SKM-1 treated with dmso at 0.1 percent for 144 hours (cell line): ENCODE results near the gene TMUB1.

Experiments
- DNase-seq: peaks from one replicate; lab custom pipeline; 2025; ENCODE audit not compliant: unreplicated experiment; lab: John Stamatoyannopoulos, UW

TMUB1 gene

DNA sequence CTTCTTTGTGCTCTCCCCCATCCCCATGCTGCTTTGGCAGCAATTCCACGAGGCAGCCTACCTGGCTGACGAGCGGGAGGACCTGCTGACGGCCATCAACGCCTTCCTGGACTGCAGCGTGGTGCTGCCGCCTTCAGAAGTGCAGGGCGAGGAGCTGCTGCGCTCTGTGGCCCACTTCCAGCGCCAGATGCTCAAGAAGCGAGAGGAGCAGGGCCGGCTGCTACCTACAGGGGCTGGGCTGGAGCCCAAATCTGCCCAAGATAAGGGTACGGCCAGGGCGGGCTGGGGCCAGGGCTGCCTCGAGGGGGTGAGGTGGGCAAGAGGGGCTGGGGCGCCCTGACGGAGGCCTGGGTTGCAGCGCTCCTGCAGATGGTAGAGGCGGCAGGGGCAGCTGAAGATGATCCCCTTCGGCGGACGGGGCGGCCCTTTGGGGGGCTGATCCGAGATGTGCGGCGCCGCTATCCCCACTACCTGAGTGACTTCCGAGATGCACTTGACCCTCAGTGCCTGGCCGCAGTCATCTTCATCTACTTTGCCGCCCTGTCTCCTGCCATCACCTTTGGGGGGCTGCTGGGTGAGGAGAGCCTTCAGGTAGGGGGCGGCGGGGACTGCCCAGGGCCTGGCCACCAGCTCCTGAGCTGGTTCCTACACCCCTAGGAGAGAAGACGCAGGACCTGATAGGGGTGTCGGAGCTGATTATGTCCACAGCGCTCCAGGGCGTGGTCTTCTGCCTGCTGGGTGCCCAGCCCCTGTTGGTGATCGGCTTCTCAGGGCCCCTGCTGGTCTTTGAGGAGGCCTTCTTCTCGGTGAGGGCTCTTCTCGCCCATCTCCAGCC, 12.0 kb downstream of the TMUB1 start:
- DNase-seq = no peak

DNA sequence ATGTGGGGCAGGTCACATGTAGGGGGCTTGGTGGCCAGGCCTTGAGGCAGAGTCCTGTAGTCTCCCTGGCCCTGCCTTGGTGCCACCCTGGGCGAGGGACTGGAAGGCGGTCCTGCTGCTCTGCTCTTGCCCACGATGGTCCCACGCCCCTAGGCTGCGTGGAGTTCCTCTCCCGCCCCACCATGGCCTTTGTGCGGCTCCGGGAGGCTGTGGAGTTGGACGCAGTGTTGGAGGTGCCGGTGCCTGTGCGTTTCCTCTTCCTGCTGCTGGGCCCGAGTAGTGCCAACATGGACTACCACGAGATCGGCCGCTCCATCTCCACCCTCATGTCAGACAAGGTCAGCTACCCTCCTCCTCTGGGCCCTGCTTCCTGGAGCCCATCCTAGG, 12.7 kb downstream of the TMUB1 start:
- no peak for DNase-seq

DNA sequence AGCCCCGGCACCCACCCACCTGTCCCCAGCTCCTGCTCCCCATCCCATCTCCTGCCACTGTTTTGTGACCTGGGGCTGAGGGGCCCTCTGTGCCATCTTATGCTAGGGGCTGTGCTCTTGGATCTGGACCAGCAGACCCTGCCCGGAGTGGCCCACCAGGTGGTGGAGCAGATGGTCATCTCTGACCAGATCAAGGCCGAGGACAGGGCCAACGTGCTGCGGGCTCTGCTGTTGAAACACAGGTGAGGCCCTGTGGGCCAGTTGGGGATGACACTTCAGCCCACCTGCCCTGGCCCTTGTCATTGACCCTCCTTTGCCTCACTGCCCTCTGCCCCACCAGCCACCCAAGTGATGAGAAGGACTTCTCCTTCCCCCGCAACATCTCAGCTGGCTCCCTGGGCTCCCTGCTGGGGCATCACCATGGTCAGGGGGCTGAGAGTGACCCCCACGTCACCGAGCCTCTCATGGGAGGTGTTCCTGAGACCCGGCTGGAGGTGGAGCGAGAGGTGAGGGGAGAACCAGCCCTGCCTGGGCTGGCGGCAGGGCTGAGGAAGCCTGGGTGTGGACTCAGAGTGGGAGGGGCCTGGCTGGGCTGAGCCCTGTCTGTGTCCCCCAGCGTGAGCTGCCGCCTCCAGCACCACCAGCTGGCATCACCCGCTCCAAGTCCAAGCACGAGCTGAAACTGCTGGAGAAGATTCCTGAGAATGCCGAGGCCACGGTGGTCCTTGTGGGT, 13.3 kb downstream of the TMUB1 start:
- no peak for DNase-seq

DNA sequence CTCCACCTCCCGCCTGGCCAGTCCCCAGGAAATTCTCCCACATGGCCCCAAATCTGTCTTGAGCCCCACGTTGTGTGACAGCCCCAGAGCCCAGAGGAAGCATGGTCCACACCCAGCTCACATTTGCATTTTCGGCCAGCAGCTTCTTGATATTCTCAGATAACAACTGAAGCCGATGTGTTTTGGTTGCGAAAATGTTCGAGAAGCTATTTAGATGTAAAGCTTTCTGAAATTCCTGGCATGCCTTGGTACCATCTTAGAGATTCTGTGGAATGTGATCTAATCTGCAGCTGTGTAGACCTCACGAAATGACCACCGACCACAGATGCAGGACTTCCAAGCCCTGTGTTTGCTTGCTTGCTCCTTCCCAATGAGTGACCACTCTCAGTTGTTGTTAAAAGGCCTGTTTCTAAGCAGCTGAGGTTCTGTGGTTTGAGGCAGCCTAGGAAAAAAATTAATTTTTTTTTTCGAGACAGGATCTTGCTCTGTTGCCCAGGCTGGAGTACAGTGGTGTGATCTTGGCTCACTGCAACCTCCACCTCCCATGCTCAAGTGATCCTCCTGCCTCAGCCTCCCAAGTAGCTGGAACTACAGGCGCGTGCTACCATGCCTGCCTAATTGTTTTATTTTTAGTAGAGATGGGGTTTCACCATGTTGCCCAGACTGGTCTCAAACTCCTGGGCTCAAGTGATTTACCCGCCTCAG, 15.1 kb downstream of the TMUB1 start:
- DNase-seq = no peak

DNA sequence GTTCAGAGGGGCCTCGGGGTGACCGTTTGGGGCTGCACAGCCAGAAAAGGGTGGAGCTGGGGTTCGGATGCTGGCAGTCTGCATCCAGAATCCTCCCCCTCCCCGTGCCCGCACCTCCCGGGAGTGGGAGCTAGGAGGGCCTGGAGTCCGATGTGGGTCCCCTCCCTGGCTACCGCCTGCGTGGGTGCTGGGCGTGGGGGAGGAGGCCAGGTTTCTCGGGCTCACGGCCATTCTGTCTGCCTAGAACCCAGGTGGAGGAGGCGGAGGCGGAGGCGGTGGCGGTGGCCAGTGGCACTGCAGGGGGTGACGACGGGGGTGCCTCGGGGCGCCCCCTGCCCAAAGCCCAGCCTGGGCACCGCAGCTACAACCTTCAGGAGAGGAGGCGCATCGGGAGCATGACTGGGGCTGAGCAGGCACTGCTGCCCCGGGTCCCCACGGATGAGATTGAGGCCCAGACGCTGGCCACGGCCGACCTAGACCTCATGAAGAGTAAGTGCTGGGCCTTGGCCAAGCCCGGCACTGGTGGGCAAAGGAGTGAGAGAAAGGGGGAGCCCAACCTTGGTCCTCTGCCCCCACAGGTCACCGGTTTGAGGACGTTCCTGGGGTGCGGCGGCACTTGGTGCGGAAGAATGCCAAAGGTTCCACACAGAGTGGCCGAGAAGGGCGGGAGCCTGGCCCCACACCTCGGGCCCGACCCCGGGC, 16.9 kb downstream of the TMUB1 start:
- DNase-seq = no peak

DNA sequence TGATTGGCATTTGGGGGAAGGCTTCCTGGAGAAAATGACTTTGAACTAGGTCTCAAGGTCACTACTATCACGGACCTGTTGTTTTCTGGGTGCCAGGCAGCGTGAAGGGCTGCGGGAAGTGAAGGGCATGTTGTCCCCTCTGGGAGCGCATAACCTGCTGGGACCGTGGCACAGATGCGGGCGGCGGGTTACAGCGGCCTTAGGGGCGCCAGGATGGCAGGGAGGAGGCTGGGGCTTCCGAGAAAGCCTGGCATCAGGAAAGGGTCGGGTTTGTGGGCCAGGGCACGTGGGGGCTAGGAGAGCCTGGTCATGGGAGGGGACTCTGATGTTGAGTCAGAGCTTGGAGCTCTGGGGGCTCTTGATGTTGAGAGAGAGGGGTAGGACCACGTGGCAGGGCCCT, 17.8 kb downstream of the TMUB1 start:
- no peak for DNase-seq

DNA sequence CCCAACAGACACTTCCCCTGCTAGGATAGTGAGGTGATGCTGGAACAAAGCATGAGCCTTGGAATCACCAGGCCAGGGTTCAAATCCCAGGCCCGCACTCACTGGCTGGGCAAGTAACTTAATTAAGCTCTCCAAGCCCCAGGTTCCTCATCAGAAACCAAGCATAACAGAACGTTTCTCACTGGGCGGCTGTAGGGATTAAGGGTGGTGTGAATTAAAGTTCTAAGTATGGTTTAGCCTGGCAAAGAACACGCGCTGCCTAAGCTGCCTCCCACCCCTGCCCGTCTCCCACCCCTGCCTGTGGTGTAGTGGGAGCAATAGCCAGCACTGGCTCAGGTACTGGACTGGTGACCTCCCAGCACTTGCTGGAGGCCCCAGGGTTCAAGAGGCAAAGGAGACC, 18.3 kb downstream of the TMUB1 start:
- no peak for DNase-seq

DNA sequence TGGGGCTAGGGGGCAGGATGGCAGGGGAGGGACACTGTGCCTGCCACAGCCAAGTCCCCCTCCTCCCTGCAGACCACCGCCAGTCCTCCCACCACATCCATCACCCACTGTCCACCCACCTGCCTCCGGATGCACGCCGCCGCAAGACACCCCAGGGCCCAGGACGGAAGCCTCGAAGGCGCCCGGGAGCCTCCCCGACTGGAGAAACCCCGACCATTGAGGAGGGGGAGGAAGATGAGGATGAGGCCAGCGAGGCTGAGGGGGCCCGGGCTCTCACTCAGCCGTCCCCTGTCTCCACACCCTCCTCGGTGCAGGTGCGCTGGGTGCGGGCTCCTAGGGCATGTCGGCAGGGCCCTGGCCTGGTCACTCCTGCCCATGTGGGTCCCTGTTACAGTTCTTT, 18.8 kb downstream of the TMUB1 start:
- no peak for DNase-seq

DNA sequence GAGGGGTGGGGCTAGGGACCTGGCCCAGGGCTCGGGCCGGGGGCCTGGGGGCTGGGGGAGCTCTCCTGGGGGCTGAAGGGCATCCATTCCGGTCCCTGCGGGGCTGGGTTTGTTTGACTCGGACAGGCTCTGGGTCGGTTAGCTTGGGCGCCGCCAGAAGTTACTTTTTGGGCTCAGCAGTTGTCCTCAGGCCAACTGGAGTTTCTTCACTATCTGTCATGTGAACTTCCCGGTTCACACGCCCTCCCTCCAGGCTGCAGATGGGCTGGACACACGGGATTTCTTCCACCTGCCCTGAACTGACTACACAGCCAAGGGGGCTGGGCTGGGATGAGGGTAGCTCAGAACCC, 20.1 kb downstream of the TMUB1 start:
- DNase-seq = no peak

DNA sequence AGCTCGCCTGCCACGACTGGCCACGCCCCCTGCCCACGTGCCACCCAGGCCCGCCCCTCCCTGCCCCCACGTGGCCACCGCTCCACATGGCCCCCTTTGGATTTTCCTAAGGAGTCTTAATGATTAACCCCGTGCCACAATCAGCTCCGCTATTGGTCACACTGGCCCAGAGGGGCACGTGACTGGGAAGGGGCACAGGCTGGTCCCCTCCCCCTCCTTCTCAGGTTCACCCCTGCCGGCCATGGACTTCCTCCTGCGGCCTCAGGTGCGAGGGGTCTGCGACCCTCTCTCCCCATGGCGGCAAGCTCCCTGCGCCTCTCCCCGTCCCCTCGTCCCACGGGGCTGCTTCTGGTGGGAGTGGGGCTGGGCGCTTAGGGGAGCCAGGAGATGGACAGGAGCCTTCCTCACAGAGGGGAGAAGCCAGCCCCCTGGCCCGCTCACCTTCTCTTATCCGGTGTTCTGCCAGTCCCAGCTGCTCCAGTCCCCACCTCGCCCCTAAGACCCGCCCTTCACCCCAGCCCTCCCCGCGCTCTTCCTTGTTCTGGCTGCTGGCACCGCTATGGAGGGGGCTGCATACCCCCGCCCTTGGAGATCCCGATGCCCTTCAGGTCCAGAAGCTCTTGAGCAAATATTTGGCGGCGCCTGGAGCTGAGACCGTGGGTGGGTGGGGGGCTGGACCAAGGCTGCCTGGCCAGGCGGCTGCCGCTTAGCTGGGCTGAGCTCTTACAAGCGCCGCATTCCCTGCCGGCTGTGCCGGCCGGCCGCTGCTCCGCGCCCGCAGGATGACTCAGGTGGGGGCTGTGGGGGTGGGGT, 20.7 kb downstream of the TMUB1 start:
- no peak for DNase-seq

DNA sequence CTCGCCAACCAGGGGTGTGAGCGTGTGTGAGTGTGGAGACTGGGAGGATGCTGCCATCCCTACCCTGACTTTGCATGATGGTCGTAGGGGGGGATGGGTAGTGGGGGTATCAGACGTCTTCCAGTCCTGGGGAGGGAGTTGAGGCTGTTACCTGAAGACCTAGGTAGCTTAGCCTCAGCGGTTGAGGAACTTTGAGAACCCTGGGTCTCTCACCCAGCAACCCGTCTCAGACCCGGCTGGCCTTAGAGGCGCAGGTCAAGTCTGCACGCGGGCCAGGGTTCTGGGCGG, 21.2 kb downstream of the TMUB1 start:
- no peak for DNase-seq

DNA sequence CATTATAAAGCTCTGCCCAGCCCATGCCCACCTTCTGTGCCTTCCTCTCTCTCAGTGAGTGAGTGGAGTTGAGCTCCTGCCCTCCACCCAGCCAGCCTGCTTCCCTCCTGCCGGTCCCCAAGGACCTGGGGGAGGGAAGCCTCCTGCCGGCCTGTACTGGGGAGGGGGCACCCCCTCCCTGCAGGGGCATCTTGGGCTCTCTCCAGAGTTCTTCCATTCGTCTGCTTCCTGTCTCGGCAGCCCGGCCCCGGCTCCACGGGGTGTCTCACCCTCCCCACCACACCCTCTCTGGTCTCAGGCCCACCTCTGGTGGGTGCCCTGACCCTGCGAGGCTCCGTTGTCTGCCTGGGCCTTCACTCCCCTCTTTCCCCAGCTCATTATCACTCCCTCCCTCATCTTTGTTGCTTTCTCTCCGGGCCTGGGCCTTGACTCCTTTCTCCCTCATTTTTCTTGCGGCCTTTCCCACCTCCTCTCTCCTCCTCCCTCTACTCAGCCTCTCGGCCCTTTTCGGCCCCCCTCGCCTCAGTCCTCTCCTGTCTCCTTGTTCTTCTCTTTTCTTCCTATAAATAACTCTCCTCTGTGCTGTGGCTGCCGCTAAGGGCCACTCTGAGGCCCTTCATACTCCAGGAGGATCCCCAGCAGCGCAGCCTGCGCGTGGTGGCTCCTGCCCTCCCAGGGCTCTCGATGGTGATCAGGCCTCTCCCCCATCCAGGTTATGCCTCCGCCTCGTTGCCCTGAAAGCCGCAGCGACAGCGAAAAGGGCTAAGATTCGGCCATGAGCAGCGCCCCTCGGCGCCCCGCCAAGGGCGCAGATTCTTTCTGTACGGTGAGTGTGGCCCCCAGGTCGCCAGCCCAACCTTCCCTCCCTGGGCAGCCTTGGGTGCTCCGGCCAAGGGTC, 21.8 kb downstream of the TMUB1 start:
- no peak for DNase-seq

DNA sequence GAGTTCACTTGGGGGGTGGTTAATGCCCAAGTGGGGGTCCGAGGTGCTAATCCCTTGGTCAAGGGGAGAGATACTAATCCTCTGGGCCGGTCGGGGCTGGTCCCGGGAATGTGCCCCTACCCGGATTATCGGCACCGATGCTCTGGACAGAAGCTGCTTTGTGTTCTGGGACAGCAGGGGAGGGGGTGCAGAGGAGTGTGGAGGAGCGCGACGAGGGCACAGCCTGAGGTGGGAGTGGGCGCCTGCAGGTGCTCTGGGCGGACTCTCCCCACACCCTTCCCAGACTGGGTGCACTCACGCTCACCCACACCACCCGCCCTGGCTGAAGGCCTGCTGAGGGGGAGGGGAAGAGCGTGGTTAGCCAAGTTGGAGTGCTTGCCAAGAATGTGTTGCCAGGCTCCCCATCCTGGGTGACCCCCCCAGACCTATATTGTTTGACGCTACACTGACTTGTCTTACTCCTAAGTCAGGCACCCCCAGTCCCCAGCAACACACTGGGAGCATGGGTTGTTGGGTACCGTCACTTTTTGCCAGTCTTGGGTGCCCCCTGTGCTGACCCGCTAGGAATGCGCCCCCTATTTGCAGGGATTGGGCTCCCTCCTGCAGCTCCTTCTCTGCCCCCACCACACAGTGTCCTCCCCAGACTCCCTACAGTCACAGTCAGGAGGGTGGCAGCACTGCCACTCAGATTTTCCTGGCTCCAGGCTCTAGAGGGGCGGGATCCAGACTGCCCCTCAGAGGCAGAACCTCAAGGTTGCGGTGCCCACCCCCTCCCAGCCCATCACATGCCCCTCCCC, 22.7 kb downstream of the TMUB1 start:
- DNase-seq = no peak

DNA sequence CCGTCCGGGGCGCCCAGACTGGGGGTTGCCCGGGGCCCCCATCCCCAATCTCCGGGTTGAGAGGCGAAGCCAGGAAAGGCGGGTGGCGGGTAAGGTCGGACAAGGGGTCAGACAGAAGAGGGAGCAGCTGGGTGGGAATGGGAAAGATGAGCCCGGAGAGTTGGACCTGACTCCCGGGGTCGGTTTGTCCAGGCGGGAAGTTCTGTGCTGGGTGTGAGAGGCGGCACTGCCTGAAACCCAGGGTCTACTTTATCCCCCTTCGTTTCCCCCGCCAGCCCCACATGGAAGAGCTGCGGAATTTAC, 23.2 kb downstream of the TMUB1 start:
- DNase-seq = no peak

DNA sequence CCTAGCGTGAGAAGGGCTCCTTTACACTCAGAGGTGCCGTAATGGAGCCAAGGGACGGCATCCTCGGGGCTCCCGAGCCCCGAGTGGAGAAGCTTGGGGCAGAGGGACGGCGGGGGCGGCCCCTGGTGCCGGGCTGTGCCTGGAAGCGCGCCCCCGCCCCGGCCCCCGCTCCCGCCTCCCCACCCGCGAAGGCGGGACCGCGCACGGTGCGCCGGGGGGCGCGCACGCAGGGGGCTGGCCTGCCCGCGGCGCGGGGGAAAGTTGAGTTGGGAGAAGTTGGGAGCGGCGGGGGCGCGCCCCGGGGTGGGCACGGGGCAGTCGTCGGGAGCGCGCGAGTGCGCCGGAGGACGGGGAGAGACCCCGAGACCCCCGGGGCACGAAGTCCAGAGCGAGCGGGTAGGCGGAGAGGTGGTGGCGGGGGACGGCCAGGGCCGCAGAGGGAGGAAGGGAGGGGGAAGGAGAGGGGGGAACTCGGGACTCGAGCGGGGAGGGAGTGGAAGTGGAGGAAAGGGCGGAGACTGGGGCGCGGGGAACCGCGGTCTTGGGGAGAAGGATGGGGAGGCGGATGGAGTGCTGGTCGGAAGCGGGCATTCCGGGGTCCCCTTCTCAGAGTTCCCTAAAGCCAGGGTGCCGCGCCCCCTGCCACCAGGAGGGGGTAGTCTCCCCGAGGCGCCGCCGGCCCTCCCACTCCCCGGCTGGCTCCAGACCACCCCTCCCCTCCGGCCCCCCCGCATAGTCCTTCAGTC, 23.8 kb downstream of the TMUB1 start, which contains the start of gene SLC4A2:
SLC4A2 (plus strand) TSS at position 223 of the 746 bp plus-strand sequence. CDS start 2,399 bp downstream, outside the sequence.
- DNase-seq = peak; percentile 35

DNA sequence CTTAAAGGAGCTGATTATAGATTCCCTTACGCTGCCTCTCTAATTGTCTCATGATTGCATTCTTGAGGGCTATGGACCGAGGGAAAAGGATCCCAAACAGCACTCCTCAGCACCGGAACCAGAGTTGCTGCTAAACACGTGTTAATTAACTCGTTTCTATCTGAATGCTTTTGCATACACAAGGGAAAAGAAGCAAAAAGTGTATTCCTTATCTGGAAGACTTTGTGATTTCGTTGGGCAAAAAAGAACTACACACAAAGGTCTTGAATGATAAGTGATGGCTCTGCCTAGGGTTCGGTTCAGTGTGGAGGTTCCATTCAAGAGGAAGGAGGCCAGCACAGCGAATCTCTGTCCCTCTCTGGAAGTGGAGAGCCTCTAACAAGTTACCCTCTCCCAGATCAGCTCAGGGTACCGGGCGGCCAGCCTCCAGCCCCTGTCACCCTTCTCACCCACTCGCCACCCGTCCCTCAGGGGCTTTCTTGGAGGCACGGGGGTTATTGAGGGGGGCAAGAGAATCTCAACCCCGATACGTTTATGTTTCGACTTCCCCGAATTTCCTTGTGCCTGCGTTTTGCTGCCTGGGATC, 24.4 kb downstream of the TMUB1 start:
- no peak for DNase-seq

DNA sequence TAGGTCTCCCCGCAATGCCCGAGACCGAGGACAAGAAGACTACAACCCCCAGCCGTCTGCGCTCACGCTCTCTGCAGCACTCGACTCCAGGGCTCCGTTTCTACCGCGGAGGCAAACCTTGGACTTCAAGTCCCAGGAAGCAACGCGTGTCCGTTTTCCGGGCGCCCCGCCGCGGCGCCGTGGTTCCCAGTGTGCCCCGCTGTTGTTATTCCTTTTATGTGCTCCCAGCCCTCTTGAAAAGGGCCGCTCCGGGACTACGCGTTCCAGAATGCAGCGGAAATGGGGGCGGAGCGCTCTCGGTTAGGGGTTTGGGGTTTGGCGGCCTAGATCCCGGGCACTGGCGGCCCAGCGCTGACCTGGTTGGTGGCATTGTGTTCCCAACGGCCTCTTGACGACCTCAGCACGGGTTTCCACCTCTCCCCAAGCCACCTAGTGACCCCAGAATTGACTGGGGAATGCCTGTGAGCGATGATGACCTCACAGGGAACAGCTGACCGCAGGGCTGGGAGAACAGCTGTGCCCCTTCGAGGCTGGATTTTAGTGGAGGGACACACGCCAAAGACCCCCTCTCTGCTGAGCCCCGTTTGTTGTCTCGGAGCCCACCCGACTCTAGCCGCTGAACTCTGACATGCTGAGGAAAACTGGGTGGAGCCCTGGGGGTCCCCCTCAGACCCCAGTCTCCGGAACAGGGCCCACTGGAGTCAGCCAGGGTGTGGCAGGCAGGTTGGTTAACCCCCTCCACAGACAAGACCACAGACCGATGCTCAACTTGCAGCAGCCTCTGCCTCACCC, 25.1 kb downstream of the TMUB1 start:
- peak; percentile 85 for DNase-seq
